Right atrium auricular region (tissue), 2 donors: ENCODE measurements around the gene MAP3K19. TPM values are rescaled to one million over a fixed set of nuclear protein-coding genes. Genes with fewer than 3 reads are reported as not detected.
"Not testable (repeated sequence)": the region's sequence is repeated elsewhere in the genome, so short reads cannot be mapped to it uniquely, and the experiment has no call there.

ENCODE experiments used
- DNase-seq: peaks from one replicate; pipeline ENCODE4 v3.0.0-alpha.2; 2019; ENCODE audit warnings: low spot score
- H3K27ac ChIP-seq, 2 donors: fragments of 200-600 bp; sonication (generic); 1 replicate in 1 of 2; 2 replicates in 1 of 2; pipeline ENCODE4 v1.5.1; 2016 to 2019
- H3K27me3 ChIP-seq, 2 donors: fragments of 200-600 bp; sonication (generic); one replicate each; pipeline versions ENCODE4 v1.5.1 to v1.6.0; 2017 to 2019
- H3K36me3 ChIP-seq: fragments of 200-600 bp; sonication (generic); one replicate; pipeline ENCODE4 v1.5.1; 2016
- H3K4me1 ChIP-seq, 2 donors: fragments of 200-600 bp; sonication (generic); one replicate each; pipeline versions ENCODE4 v1.5.1 to v1.6.0; 2017 to 2019
- H3K4me3 ChIP-seq, 2 donors: fragments of 200-600 bp; sonication (generic); 1 replicate in 1 of 2; 2 replicates in 1 of 2; pipeline ENCODE4 v1.5.1; 2017 to 2019; ENCODE audit warnings: mild to moderate bottlenecking in 1 of 2, moderate library complexity in 1 of 2
- H3K9me3 ChIP-seq, 2 donors: fragments of 200-600 bp; sonication (generic); one replicate each; pipeline ENCODE4 v1.5.1; 2019
- CTCF ChIP-seq, 2 donors: fragments of 200-600 bp; sonication (generic); IDR thresholded peaks; one replicate each; pipeline ENCODE4 v1.5.1; 2019; ENCODE audit warnings: antibody characterized with exemption in 2 of 2
- total RNA-seq, 2 donors: library from RNA; depleted of rRNA; stranded (reverse); fragments of >200 nt; gene quantifications; one replicate each; pipeline ENCODE4 v1.1.0, GENCODE V29; 2016

MAP3K19 gene
- total RNA-seq, 2 donors from 2014 or later, result not detected

GRCh38 chr2:134979221-134979620 is 68.0 kb downstream of the MAP3K19 start:
- no peak overlapping the region for H3K27ac ChIP-seq
- H3K36me3 ChIP-seq, result no peaks in the 10 kb centered on the region
- TF ChIP-seq CTCF (IDR thresholded peaks at IDR 0.05), result no peak
- no peaks in the 10 kb centered on the region for H3K4me1 ChIP-seq
- no peak overlapping the region for H3K4me3 ChIP-seq
- no peaks in the 10 kb centered on the region for H3K27me3 ChIP-seq
- no peak for DNase-seq
- H3K9me3 ChIP-seq, result peaks cover 0 to 7% of the 10 kb centered on the region in 2 donors

GRCh38 chr2:134977104-134977503 is 70.1 kb downstream of the MAP3K19 start:
- peaks cover 0 to 13% of the 10 kb centered on the region in 2 donors for H3K9me3 ChIP-seq
- not testable (repeated sequence) for H3K4me1 ChIP-seq, DNase-seq, H3K4me3 ChIP-seq, H3K27me3 ChIP-seq, H3K27ac ChIP-seq, H3K36me3 ChIP-seq

GRCh38 chr2:134976074-134976702 is 71.1 kb downstream of the MAP3K19 start:
- Histone ChIP-seq H3K4me1 (no peaks in the 10 kb centered on the region), H3K27me3 (no peaks in the 10 kb centered on the region)

GRCh38 chr2:134975281-134976009 is 71.8 kb downstream of the MAP3K19 start:
- DNase-seq, result no peak

More at GRCh38 chr2:134976074-134976702, 71.1 kb downstream of the MAP3K19 start:
- no peaks in the 10 kb centered on the region for H3K36me3 ChIP-seq
- no peak for DNase-seq
- no peak overlapping the region for H3K4me3 ChIP-seq
- no peak overlapping the region for H3K27ac ChIP-seq
- TF ChIP-seq CTCF (IDR thresholded peaks at IDR 0.05), result no peak
- peaks cover 0 to 13% of the 10 kb centered on the region in 2 donors for H3K9me3 ChIP-seq

DNA sequence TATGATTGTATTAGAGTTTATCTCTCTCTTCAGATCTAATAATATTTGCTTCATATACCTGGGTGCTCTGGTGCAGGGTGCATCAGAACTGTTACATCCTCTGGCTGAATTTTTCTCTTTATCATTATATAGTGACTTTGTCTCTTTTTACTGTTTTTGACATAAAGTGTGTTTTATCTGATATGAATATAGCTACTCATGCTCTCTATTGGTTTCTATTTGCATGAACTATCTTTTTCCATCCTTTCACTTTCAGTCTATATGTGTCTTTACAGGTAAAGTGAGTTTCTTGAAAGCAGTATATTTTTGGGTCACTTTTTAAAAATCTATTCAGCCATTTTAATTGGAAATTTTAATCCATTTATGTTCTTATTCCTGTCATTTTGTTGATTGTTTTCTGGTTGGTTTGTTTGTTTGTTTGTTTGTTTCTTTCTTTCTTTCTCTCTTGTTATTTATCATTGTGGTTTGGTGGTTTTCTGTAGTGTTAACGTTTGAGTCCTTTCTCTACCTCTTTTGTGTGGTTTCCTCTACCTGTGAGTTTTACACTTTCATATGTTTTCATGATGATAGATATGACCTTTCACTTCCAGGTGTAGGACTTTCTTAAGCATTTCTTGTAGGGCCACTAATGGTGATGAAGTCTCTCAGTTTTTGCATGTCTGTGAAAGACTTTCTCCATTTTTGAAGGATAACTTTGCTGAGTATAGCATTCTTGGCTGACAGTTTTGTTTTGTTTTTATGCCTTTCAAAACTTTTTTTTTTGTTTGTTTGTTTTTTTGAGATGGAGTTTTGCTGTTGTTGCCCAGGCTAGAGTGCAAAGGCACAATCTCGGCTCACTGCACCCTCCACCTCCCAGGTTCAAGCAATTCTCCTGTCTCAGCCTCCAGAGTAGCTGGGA is 73.8 kb downstream of the MAP3K19 start:
- DNase-seq, result no peak
- Histone ChIP-seq H3K27ac (no peak overlapping the region), H3K4me1 (no peaks in the 10 kb centered on the region), H3K9me3 (peaks cover 0 to 13% of the 10 kb centered on the region in 2 donors), H3K4me3 (no peak overlapping the region), H3K27me3 (no peaks in the 10 kb centered on the region), H3K36me3 (no peaks in the 10 kb centered on the region)
- no peak for TF ChIP-seq CTCF (IDR thresholded peaks at IDR 0.05)

More at GRCh38 chr2:134975281-134976009, 71.8 kb downstream of the MAP3K19 start:
- no peak for TF ChIP-seq CTCF (IDR thresholded peaks at IDR 0.05)
- no peaks in the 10 kb centered on the region for H3K27me3 ChIP-seq
- H3K36me3 ChIP-seq, result no peaks in the 10 kb centered on the region
- peaks cover 0 to 13% of the 10 kb centered on the region in 2 donors for H3K9me3 ChIP-seq
- no peak overlapping the region for H3K4me3 ChIP-seq
- H3K4me1 ChIP-seq, result no peaks in the 10 kb centered on the region
- no peak overlapping the region for H3K27ac ChIP-seq

DNA sequence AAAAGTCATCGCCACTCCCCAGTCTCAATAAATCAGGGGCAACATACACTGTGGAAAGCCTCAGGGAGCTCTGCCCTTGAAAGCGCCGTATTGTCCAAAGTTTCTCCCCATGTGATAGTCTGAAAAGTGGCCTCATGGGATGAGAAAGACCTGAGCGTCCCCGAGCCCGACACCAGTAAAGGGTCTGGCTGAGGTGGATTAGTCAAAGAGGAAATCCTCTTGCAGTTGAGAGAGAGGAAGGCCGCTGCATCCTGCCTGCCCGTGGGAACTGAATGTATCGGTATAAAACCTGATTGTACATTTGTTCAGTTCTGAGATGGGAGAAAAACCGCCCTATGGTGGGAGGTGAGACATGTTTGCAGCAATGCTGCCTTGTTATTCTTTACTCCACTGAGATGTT is 80.1 kb downstream of the MAP3K19 start:
- H3K27me3 ChIP-seq, H3K27ac ChIP-seq, H3K4me3 ChIP-seq, H3K4me1 ChIP-seq, H3K9me3 ChIP-seq, H3K36me3 ChIP-seq, DNase-seq: not testable (repeated sequence)
